CD8-positive, alpha-beta memory T cell (primary cell): ENCODE results near the gene PORCN. TPM values are rescaled to one million over a fixed set of nuclear protein-coding genes. Genes with fewer than 3 reads are reported as not detected.

ENCODE experiments used
- CTCF ChIA-PET: fragments of 350-600 bp; sonication (Branson Sonifier 250); formaldehyde crosslinking; loops from one replicate; lab custom pipeline; 2021; ENCODE audit warnings: antibody characterized with exemption; lab: Charles Lee
- POLR2A ChIA-PET: fragments of 350-600 bp; sonication (Branson Sonifier 250); formaldehyde crosslinking; loops from one replicate; lab custom pipeline; 2021; ENCODE audit warnings: antibody characterized with exemption; lab: Charles Lee
- DNase-seq, 5 donors: peaks; one replicate each; pipeline versions ENCODE4 v3.0.0 to v3.0.0-alpha.2; 2020 to 2022; ENCODE audit warnings: mixed read lengths in 1 of 5
- H3K27ac ChIP-seq: one replicate; pipeline ENCODE4 v1.7.0; 2013; ENCODE audit warnings: low read depth, mild to moderate bottlenecking, low read length, moderate library complexity
- H3K27me3 ChIP-seq: 2 replicates; pipeline ENCODE4 v1.7.0; 2013; ENCODE audit warnings: low read length, mild to moderate bottlenecking; ENCODE audit not compliant: insufficient read depth, poor library complexity, severe bottlenecking
- H3K36me3 ChIP-seq: 2 replicates; pipeline ENCODE4 v1.7.0; 2013; ENCODE audit warnings: mild to moderate bottlenecking, low read length, moderate library complexity; ENCODE audit not compliant: insufficient read depth
- H3K4me1 ChIP-seq: 2 replicates; pipeline ENCODE4 v1.7.0; 2013; ENCODE audit warnings: mild to moderate bottlenecking, low read length, moderate library complexity; ENCODE audit not compliant: insufficient read depth
- H3K4me3 ChIP-seq: 2 replicates; pipeline ENCODE4 v1.7.0; 2013; ENCODE audit warnings: mild to moderate bottlenecking, low read length
- H3K9me3 ChIP-seq: 2 replicates; pipeline ENCODE4 v1.7.0; 2013; ENCODE audit warnings: mild to moderate bottlenecking, low read length
- H3K27ac Mint-ChIP-seq, 8 donors: one replicate each; pipeline ENCODE4 v1.8.0; 2020 to 2021; ENCODE audit warnings: mixed read lengths in 8 of 8, mild to moderate bottlenecking in 6 of 8, inconsistent platforms in 3 of 8, moderate library complexity in 3 of 8
- H3K27me3 Mint-ChIP-seq, 2 donors: one replicate each; pipeline ENCODE4 v1.8.0; 2020 to 2021; ENCODE audit warnings: mixed read lengths in 2 of 2, mild to moderate bottlenecking in 1 of 2, moderate library complexity in 1 of 2
- H3K36me3 Mint-ChIP-seq, 3 donors: one replicate each; pipeline ENCODE4 v1.8.0; 2020 to 2021; ENCODE audit warnings: mixed read lengths in 3 of 3, inconsistent platforms in 1 of 3, mild to moderate bottlenecking in 1 of 3
- H3K4me1 Mint-ChIP-seq, 3 donors: one replicate each; pipeline ENCODE4 v1.8.0; 2020 to 2021; ENCODE audit warnings: mixed read lengths in 3 of 3, inconsistent platforms in 1 of 3, mild to moderate bottlenecking in 1 of 3
- H3K4me3 Mint-ChIP-seq, 7 donors: one replicate each; pipeline ENCODE4 v1.8.0; 2020 to 2021; ENCODE audit warnings: mixed read lengths in 7 of 7, mild to moderate bottlenecking in 6 of 7, moderate library complexity in 4 of 7, inconsistent platforms in 2 of 7
- H3K9me3 Mint-ChIP-seq, 5 donors: one replicate each; pipeline ENCODE4 v1.8.0; 2020 to 2022; ENCODE audit warnings: mixed read lengths in 5 of 5, mild to moderate bottlenecking in 3 of 5, moderate library complexity in 2 of 5, inconsistent platforms in 1 of 5
- polyA plus RNA-seq: library from polyadenylated mRNA; unstranded; fragments of 300-500 nt; fragmentation: Illumina TruSeq; gene quantifications from one replicate; pipeline ENCODE4 v1.2.3, GENCODE V29; 2021
- total RNA-seq, 2 experiments: library from RNA; stranded (reverse); gene quantifications; one replicate each; pipeline ENCODE4 v1.2.3, GENCODE V29; 2021

PORCN gene
- total and polyA plus RNA-seq, 3 experiments from 2014 or later = 12.8 to 17.8 (median 13.5) TPM

DNA sequence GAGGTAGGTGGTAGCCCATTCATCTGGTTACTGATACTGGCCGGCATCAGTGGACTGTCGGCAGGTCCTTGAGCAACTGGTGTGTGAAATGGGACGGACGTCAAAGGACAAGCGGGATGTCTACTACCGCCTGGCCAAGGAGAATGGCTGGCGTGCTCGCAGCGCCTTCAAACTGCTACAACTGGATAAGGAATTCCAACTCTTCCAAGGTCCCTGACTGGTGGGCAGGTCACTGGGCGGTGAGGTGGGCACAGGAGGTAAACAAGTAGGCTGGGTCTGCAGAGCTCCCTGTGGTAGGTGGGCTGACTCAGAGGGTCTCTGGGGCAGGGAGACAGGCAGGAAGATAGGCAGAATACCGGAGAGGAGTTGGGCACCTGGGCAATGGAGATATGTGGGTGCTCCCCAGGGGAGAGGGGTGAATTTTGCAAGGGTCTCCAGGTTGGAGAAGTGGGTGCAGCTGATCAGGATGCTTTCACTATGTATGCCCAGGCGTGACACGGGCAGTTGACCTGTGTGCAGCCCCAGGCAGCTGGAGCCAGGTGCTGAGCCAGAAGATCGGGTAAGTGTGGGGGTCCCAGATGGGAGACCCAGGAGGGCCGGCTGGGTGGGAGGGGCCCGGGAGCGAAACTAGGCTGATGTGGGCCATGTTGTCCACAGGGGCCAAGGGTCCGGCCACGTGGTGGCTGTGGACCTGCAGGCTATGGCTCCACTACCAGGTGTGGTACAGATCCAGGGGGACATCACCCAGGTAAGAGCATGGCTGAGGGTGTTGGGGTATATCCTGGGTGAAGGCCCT, 30.6 kb upstream of the PORCN start:
- Mint-ChIP-seq H3K4me3 (peak overlapping the region in 2 of 7 donors; percentile 3 to 87), H3K27me3 (peaks cover 0 to 7% of the 10 kb centered on the region in 2 donors), H3K36me3 (peaks cover 0 to 49% (median 4%) of the 10 kb centered on the region in 3 donors), H3K4me1 (peaks cover 24 to 39% (median 31%) of the 10 kb centered on the region in 3 donors), H3K27ac (peak overlapping the region in 6 of 8 donors; percentile 14 to 97 (median 82)), H3K9me3 (no peaks in the 10 kb centered on the region)
- Histone ChIP-seq H3K4me1 (peaks cover 14% of the 10 kb centered on the region), H3K27me3 (no peaks in the 10 kb centered on the region), H3K4me3 (no peak overlapping the region), H3K27ac (no peak overlapping the region), H3K36me3 (no peaks in the 10 kb centered on the region), H3K9me3 (no peaks in the 10 kb centered on the region)
- ChIA-PET CTCF (no interaction called here), POLR2A (no interaction called here)
- DNase-seq = no peak

DNA sequence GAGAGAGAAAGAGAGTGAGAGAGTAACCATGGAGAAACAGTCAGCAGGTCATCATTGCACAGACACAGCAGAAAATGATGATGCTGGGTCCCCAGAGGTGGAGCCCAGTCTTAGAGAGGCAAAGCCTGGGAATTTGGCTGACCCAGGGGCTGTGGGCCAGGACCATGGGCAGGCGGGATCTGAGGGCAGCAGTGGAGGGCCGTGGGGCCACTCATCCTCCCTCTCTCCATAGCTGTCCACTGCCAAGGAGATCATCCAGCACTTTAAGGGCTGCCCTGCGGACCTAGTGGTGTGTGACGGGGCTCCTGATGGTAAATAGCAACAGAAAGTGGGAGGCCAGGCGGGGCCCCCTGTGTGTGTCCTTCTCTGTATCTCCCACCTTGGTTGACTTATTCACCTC, 30.0 kb upstream of the PORCN start:
- Mint-ChIP-seq H3K4me1 (peaks cover 24 to 39% (median 31%) of the 10 kb centered on the region in 3 donors), H3K27me3 (peaks cover 0 to 7% of the 10 kb centered on the region in 2 donors), H3K4me3 (peak overlapping the region in 3 of 7 donors; percentile 3 to 49 (median 33)), H3K27ac (peak overlapping the region in 4 of 8 donors; percentile 1 to 96 (median 62)), H3K9me3 (no peaks in the 10 kb centered on the region), H3K36me3 (peaks cover 0 to 55% (median 4%) of the 10 kb centered on the region in 3 donors)
- no peak for DNase-seq
- Histone ChIP-seq H3K4me1 (peaks cover 14% of the 10 kb centered on the region), H3K4me3 (no peak overlapping the region), H3K36me3 (no peaks in the 10 kb centered on the region), H3K9me3 (no peaks in the 10 kb centered on the region), H3K27me3 (no peaks in the 10 kb centered on the region), H3K27ac (no peak overlapping the region)
- ChIA-PET POLR2A (no interaction called here), CTCF (no interaction called here)

DNA sequence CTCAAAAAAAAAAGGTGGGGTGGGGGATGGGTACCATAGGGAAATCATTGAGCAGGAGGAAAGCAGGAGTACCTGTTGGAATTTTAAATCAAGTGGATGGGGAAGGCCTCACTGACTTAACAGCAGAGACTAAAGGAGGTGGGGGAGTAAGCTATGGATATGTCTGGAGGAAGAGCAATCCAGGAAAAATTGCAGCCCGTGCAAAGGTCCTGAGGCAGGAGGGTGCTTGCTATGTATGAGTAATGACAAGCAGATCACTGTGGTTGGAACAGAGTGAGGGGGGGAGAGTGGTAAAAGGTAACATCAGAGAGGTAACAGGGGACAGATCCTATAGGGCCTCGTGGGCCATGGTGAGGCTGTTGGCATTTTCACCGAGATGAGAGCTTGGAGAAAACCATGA, 28.6 kb upstream of the PORCN start:
- peaks cover 14% of the 10 kb centered on the region for H3K4me1 ChIP-seq
- DNase-seq = no peak
- no peaks in the 10 kb centered on the region for H3K27me3 ChIP-seq
- Mint-ChIP-seq H3K27me3 (peaks cover 0 to 3% of the 10 kb centered on the region in 2 donors), H3K4me3 (no peak overlapping the region), H3K4me1 (peaks cover 24 to 35% (median 29%) of the 10 kb centered on the region in 3 donors), H3K27ac (peak overlapping the region in 1 of 8 donors; percentile 25), H3K36me3 (peaks cover 0 to 55% (median 4%) of the 10 kb centered on the region in 3 donors), H3K9me3 (no peaks in the 10 kb centered on the region)
- ChIA-PET CTCF (no interaction called here), POLR2A (no interaction called here)
- no peak overlapping the region for H3K4me3 ChIP-seq
- no peaks in the 10 kb centered on the region for H3K36me3 ChIP-seq
- no peak overlapping the region for H3K27ac ChIP-seq
- H3K9me3 ChIP-seq = no peaks in the 10 kb centered on the region

DNA sequence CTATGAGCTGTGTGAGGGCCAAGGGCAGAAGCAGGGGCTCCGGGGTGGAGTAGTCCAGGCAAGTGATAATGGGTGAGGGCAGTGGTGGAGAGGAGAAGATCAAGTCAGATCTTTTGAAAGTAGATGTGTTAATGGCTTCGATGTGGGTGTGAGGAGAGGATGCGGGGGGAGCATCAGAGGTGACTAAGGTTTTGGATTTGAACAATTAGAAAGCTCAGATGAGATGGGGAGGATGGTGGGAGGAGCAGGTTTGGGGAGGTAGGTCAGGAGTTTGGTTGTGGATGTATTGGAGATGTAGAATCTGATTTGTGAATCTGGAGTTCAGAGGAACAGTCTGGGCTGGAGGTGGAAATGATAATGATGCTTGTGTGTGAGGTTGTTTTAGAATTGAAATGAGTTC, 28.2 kb upstream of the PORCN start:
- ChIA-PET POLR2A (no interaction called here), CTCF (no interaction called here)
- Histone ChIP-seq H3K27me3 (no peaks in the 10 kb centered on the region), H3K36me3 (no peaks in the 10 kb centered on the region), H3K4me1 (peaks cover 14% of the 10 kb centered on the region), H3K9me3 (no peaks in the 10 kb centered on the region), H3K4me3 (no peak overlapping the region), H3K27ac (no peak overlapping the region)
- peaks cover 22 to 31% (median 24%) of the 10 kb centered on the region in 3 donors for H3K4me1 Mint-ChIP-seq
- H3K27ac Mint-ChIP-seq = peak overlapping the region in 1 of 8 donors; percentile 30
- H3K27me3 Mint-ChIP-seq = peaks cover 0 to 3% of the 10 kb centered on the region in 2 donors
- H3K9me3 Mint-ChIP-seq = no peaks in the 10 kb centered on the region
- no peak for DNase-seq
- peaks cover 0 to 55% (median 4%) of the 10 kb centered on the region in 3 donors for H3K36me3 Mint-ChIP-seq
- H3K4me3 Mint-ChIP-seq = no peak overlapping the region

DNA sequence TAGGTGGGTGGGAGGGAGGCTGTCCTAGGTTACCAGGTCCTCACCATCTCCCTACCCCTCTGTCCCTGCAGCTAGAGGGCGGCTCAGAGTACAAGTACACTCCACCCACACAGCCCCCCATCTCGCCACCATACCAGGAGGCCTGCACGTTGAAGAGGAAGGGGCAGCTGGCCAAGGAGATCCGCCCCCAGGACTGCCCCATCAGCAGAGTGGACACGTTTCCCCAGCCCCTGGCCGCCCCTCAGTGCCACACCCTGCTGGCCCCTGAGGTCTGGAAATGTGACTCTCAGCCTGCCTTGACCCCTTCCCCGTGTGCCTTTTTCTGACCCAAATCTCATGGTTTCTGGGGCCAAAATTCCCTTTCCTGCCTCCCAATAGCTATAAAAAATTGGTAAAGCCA, 26.3 kb upstream of the PORCN start:
- POLR2A ChIA-PET = no interaction called here
- Mint-ChIP-seq H3K27me3 (peaks cover 0 to 3% of the 10 kb centered on the region in 2 donors), H3K4me1 (peaks cover 6 to 14% (median 12%) of the 10 kb centered on the region in 3 donors), H3K9me3 (no peaks in the 10 kb centered on the region), H3K27ac (no peak overlapping the region), H3K36me3 (peaks cover 0 to 56% (median 4%) of the 10 kb centered on the region in 3 donors), H3K4me3 (no peak overlapping the region)
- CTCF ChIA-PET = no interaction called here
- Histone ChIP-seq H3K36me3 (no peaks in the 10 kb centered on the region), H3K9me3 (no peaks in the 10 kb centered on the region), H3K27ac (no peak overlapping the region), H3K4me1 (peaks cover 2% of the 10 kb centered on the region), H3K27me3 (no peaks in the 10 kb centered on the region), H3K4me3 (no peak overlapping the region)
- no peak for DNase-seq

DNA sequence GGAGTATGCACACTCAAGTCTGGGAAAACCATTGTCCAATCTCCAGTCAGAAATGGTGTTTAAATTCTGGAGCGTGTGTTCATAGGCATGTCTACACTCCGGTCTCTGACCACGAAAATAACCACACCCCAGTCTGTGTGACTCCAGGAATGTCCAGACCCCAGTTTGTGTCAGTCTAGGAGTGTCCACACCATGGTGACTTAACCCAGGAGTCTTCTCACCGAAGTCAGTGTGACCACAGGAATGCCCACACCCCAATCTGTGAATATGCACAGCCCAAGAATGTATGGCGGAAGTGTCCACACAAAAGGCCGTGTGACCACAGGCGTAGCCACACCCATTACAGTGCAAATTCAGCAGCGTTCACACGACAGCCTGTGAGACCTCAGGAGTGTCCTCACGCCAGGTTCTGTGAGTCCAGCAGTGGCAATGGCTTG, 21.4 kb upstream of the PORCN start:
- H3K36me3 ChIP-seq = no peaks in the 10 kb centered on the region

DNA sequence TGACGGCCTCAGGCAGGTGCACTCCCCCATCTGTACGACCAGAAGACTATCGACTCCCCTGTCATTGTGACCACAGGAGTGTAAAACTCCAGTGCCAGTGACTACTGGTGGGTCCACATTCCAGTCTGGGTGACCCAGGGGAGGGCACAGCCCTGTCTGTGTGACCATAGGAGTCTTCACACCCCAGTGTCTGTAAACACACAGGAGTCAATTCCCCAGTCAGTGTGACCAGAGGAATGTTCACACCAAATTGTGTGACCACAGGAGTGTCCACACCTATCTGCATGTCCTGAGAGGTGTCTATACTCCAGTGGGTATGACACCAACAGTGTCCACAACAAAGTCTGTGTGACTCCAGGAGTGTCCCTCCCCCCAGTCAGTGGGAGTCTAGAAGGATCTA, 20.8 kb upstream of the PORCN start:
- Mint-ChIP-seq H3K4me1 (no peaks in the 10 kb centered on the region), H3K27me3 (no peaks in the 10 kb centered on the region), H3K27ac (no peak overlapping the region), H3K36me3 (peaks cover 0 to 12% (median 0%) of the 10 kb centered on the region in 3 donors), H3K9me3 (no peaks in the 10 kb centered on the region), H3K4me3 (no peak overlapping the region)
- no peak for DNase-seq
- H3K36me3 ChIP-seq = no peaks in the 10 kb centered on the region
- no peak overlapping the region for H3K4me3 ChIP-seq
- POLR2A ChIA-PET = no interaction called here
- no peak overlapping the region for H3K27ac ChIP-seq
- H3K4me1 ChIP-seq = no peaks in the 10 kb centered on the region
- CTCF ChIA-PET = no interaction called here
- no peaks in the 10 kb centered on the region for H3K27me3 ChIP-seq
- no peaks in the 10 kb centered on the region for H3K9me3 ChIP-seq

More for the DNA sequence above, 21.4 kb upstream of the PORCN start:
- DNase-seq = no peak
- no peaks in the 10 kb centered on the region for H3K4me1 Mint-ChIP-seq
- ChIA-PET CTCF (no interaction called here), POLR2A (no interaction called here)
- Histone ChIP-seq H3K4me3 (no peak overlapping the region), H3K9me3 (no peaks in the 10 kb centered on the region), H3K4me1 (no peaks in the 10 kb centered on the region), H3K27ac (no peak overlapping the region), H3K27me3 (no peaks in the 10 kb centered on the region)
- no peak overlapping the region for H3K4me3 Mint-ChIP-seq
- no peaks in the 10 kb centered on the region for H3K9me3 Mint-ChIP-seq
- H3K27ac Mint-ChIP-seq = no peak overlapping the region
- H3K27me3 Mint-ChIP-seq = no peaks in the 10 kb centered on the region
- H3K36me3 Mint-ChIP-seq = peaks cover 0 to 18% (median 2%) of the 10 kb centered on the region in 3 donors

DNA sequence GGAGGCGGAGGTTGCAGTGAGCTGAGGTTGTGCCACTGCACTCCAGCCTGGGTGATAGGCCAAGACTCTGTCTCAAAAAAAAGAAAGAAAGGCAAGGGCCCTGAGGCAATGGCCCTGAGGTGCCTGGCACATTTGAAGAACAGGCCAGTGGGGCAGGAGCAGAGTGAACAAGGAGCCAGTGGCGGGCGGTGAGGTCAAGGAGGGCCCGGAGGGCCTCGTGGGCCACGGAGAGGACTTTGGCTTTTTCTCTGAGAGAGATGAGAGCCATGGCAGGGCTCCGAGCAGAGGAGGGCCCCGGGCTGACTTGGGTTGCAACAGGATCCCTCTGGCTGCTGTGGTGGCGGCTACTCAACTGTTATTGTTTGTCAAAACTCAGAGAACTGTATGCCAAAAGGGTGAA, 19.5 kb upstream of the PORCN start:
- no peaks in the 10 kb centered on the region for H3K9me3 ChIP-seq
- no peak overlapping the region for H3K27ac ChIP-seq
- no peak overlapping the region for H3K4me3 ChIP-seq
- Mint-ChIP-seq H3K27ac (no peak overlapping the region), H3K9me3 (no peaks in the 10 kb centered on the region), H3K36me3 (peaks cover 0 to 5% (median 0%) of the 10 kb centered on the region in 3 donors), H3K4me1 (no peaks in the 10 kb centered on the region), H3K4me3 (no peak overlapping the region), H3K27me3 (no peaks in the 10 kb centered on the region)
- H3K27me3 ChIP-seq = no peaks in the 10 kb centered on the region
- CTCF ChIA-PET = no interaction called here
- POLR2A ChIA-PET = no interaction called here
- DNase-seq = no peak
- H3K4me1 ChIP-seq = no peaks in the 10 kb centered on the region
- H3K36me3 ChIP-seq = no peaks in the 10 kb centered on the region
